ENCODE measurements around the gene STK32B. TPM values are rescaled to one million over a fixed set of nuclear protein-coding genes. Genes with fewer than 3 reads are reported as not detected.

The STK32B gene
- total and polyA plus RNA-seq, 4 donors, result 0.02 to 0.28 (median 0.08) TPM; not detected in 1

GRCh38 chr4:5160668-5161067, 109.4 kb downstream of the STK32B start:
- TF ChIP-seq NR2F2 (IDR thresholded peaks at IDR 0.05) (no peak), ZBTB33 (IDR thresholded peaks at IDR 0.05) (no peak), REST (IDR thresholded peaks at IDR 0.05) (no peak), RXRA (IDR thresholded peaks at IDR 0.05) (no peak), RAD21 (IDR thresholded peaks at IDR 0.05) (no peak), YY1 (IDR thresholded peaks at IDR 0.05) (no peak), GABPA (IDR thresholded peaks at IDR 0.05 in 1 of 2, conservative IDR thresholded peaks at IDR 0.05 in 1 of 2) (no peak), TAF1 (conservative IDR thresholded peaks at IDR 0.05) (no peak), CTCF (IDR thresholded peaks at IDR 0.05; ENCODE audit: low read depth, low read length, missing input control) (no peak), MAX (IDR thresholded peaks at IDR 0.05) (no peak), SP1 (IDR thresholded peaks at IDR 0.05) (no peak), HNF4G (IDR thresholded peaks at IDR 0.05) (no peak), EGR1 (IDR thresholded peaks at IDR 0.05; ENCODE audit: low read depth in 2 of 2) (no peak), FOXA2 (IDR thresholded peaks at IDR 0.05) (no peak), ATF3 (IDR thresholded peaks at IDR 0.05) (no peak), JUND (IDR thresholded peaks at IDR 0.05) (no peak), FOXA1 (IDR thresholded peaks at IDR 0.05) (no peak), HNF4A (conservative IDR thresholded peaks at IDR 0.05) (no peak)
- no peak for DNase-seq (ENCODE audit: low spot score)
- 69% methylated on average over 4 of the region's 4 CpGs for WGBS
- no peaks in the 10 kb centered on the region for H3K36me3 ChIP-seq (ENCODE audit: control insufficient read depth in 4 of 4, insufficient read depth in 3 of 4, low read depth in 1 of 4, low read length in 3 of 4)
- H3K27me3 ChIP-seq (ENCODE audit: control insufficient read depth in 4 of 4, insufficient read depth in 4 of 4, low read length in 3 of 4), result no peaks in the 10 kb centered on the region
- H3K9ac ChIP-seq (ENCODE audit: low read depth in 1 of 2, low read length in 2 of 2), result no peak overlapping the region
- no peak overlapping the region for H3K4me3 ChIP-seq (ENCODE audit: low read depth in 1 of 3, low read length in 3 of 3)
- no peak overlapping the region for H3K27ac ChIP-seq (ENCODE audit: low read depth in 1 of 2, low read length in 2 of 2)
- no peaks in the 10 kb centered on the region for H3K9me3 ChIP-seq (ENCODE audit: control insufficient read depth in 4 of 4, low read length in 3 of 4)
- no peaks in the 10 kb centered on the region for H3K4me1 ChIP-seq (ENCODE audit: control insufficient read depth in 4 of 4, insufficient read depth in 4 of 4, low read length in 3 of 4)

All from liver (tissue), 9 donors.